Measurements from ENCODE around the gene TLE1.

The TLE1 gene

DNA sequence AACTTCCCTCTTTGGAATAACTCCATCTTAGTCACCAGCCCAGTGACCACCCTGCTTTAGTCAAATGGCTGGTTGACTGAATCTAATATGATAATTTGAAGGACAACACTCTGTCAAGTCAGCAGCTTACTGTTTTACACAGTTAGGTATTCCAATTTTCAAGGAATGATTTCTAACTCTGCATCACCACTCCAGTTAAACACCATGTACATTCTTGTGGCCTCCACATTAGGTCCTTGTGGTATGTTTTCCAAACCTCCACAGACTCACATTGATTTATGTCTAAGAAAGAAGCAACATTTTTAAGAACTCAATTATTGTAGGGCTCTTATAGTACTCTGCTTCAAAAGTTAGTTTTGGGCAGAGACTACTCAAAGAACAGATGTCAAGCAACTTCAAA lies 110.7 kb downstream of the TLE1 start:
- DNase-seq (ENCODE audit: low read depth) = no peak

- DNase-seq (ENCODE audit: low read depth) = no peak
Observed at GRCh38 chr9:81575956-81576355, 113.4 kb downstream of the TLE1 start.

DNA sequence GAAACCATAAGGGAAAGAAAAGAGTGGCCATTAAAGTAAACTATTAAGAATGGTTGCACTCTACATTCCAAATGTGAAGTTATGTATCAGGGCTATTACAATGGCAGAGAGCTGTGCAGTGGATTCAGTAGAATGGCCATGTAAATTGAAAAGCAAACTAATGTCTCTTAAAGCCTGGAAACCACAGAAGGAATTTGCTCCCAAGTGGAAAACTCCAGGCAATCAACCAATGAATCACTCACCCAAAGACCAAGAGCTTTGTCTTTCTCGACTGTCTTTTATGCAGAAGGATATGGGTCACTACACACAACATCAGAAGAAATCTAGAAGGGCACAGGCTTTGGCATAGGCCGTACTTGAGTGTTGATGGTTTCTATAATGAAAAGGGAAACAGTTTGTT lies 114.9 kb downstream of the TLE1 start:
- peak; percentile 73 for DNase-seq (ENCODE audit: low read depth)

- no peak for DNase-seq (ENCODE audit: low read depth)
Observed at GRCh38 chr9:81573415-81574321, 115.7 kb downstream of the TLE1 start.

DNA sequence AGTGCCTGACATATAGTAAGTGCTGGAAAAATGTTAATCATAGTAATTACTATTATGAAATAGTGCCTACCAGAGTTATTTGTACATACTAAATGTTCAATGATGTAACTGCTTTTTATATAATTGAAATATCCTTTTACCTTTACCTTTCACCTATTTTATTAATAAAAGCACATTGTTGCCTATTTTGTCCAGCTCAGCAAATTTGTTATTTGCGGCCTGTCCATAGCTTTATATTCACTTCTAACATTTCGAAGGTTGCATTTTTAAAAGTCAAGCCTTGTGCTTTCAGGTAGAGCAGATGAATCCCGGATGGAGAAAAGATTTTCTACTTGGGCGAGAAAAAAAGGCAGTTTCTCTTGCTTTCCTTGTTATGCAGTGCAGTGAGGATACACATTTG lies 119.3 kb downstream of the TLE1 start:
- DNase-seq (ENCODE audit: low read depth) = no peak

DNA sequence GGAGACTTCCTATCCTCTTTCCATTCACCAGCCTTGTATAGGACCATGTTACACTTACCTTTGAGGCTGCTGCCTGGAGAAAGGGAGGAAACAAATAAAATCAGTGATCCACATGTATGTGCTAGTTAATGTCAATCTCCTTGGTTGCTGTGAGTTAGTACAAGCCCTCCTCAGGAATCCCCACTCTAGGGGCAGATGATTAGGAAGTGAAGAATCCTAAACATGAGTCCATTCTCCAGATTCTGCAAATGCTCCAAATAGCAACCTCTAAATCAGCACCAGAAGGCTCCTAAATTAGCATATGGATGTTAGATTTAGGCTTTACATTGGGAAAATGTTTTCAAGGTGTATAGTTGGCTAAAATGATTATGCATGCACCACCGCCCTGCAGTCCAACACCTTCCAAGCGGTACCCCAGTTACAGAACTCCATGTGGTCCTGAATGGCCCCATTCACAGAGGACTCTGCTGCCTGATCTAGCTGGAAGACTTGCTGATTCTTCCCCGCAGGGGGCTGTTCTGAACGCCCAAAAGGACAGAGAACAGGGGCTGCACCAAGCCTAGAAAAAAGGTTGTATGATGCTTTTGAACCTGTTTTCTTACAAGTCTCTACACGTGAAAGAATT lies 123.2 kb downstream of the TLE1 start:
- DNase-seq (ENCODE audit: low read depth) = no peak

GRCh38 chr9:81565609-81566008 lies 123.7 kb downstream of the TLE1 start:
- DNase-seq (ENCODE audit: low read depth) = no peak

DNA sequence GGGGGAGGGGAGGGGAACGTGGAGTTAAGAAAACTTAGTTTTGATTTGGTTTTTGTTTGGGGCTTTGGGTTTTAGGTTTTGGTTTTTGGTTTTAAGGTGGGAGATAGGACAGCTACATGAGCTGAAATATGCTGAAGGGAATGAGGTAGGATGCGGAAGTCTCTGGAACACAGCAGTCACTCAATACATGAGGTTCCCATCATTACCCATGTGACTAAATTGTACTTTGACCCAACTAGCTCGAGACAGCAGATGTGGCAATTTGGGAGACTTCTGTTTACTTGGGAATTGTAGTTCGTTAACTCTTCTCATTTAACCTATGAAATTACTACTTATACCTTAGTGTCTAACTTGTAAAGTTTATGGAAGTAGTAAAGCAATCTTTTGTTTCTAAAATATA lies 124.2 kb downstream of the TLE1 start:
- no peak for DNase-seq (ENCODE audit: low read depth)

- no peak for DNase-seq (ENCODE audit: low read depth)
Observed at GRCh38 chr9:81564632-81565031, 124.7 kb downstream of the TLE1 start.

- DNase-seq (ENCODE audit: low read depth) = no peak
Observed at GRCh38 chr9:81563739-81564138, 125.6 kb downstream of the TLE1 start.

DNA sequence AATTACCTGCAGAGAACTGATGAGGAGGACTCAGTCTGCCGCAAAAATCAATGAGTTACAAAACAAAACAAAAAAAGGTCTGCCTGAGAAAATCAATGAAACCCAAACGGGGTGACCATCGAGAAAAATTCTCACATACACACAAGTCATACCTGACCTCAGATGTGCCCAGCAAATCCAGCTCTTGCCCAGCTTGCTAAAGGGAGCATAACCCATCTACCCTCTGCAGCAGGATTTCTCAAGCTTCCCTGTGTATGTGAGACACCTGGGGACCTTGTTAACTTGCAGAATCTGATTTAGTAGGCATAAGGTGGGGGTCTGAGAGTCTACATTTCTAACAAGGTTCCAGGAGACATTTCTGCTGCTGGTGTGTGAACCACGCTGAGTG lies 126.3 kb downstream of the TLE1 start:
- DNase-seq (ENCODE audit: low read depth) = no peak

DNA sequence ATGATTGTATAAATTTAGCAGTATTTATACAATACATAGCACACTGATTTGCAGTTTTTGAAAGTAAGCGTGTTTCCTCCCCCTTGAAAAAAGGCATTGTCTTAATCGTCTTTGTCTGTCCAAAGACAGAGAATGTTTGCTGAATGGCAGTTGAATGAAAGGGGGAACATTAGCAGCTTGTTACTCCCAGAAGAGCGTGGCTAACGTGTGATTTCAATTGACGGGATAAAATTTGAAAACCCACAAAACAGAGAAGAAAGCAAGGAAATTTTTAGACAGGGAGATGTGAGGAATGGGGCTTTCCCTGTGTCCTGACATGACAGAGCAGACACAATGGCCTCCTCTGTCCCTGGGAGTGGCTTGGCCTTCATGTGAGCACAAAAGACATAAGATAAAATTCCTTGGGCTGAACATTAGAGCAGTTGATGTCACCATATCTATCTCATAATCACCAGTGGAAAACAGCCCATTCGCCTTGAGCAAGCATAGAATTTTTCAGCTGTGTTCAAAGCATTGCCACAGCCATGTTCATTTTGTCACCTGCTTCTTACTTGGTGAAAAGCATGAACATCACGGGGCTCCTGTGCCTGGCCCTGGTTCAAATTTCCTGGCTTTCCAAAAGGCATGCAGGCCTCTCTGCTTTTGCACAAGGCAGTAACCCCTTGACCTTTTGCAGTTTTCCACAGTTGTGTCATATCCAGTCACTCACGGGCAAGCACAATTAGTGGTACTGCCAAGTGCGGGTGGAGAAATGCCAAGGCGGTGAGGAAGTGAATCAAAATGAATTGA lies 126.9 kb downstream of the TLE1 start:
- DNase-seq (ENCODE audit: low read depth) = no peak

DNA sequence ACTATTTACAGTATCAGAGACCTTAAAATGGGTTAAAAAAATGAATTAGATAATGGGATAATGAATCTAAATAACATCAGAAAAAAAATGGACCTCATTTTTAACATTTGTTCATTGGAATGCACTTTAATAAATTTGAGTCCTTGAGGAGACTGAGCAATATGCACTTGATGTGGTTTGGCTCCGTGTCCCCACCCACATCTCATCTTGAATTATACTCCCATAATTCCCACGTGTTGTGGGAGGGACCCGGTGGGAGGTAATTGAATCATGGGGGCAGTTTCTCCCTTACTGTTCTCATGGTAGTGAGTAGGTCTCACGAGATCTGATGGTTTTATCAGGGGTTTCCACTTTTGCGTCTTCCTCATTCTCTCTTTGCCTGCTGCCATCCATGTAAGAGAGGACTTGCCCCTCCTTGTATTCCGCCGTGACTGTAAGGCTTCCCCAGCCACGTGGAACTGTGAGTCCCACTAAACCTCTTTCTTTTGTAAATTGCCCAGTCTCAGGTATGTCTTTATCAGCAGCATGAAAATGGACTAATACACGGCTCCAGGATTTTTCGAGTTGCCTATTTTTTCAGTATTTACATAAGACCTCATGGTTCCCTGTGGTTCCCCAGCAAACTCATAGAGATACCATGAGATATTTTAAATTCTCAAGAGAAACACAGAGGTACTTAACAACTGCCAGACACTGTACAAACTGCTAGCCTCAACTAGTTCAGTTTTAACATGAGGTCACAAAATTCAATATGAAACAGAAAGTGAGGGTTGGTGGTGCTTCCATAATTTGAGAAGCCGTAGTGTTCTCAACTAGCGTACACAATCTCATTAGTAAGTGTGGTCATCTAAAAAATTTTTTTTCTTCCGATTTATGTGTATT lies 128.3 kb downstream of the TLE1 start:
- no peak for DNase-seq (ENCODE audit: low read depth)

GRCh38 chr9:81559709-81560108 lies 129.6 kb downstream of the TLE1 start:
- peak; percentile 80 for DNase-seq (ENCODE audit: low read depth)

DNA sequence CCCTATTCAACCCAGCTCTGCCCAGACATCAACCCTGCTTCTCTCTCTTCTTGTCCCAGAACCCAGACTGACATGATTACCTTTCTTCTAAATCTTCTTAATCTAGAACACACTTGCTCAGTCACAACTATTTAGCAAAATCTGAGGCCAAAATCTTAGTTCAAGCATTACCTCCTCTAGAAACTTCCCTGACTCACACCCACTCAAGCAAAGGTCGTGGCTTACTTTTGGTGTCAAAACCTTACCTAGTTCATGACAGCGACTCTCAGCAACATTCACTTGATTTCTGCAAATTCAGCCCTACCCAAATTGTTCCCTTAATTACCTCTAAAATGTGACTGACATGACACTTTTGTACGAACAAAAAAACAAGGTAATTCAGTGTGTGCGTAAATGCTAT lies 130.2 kb downstream of the TLE1 start:
- DNase-seq (ENCODE audit: low read depth) = no peak

DNA sequence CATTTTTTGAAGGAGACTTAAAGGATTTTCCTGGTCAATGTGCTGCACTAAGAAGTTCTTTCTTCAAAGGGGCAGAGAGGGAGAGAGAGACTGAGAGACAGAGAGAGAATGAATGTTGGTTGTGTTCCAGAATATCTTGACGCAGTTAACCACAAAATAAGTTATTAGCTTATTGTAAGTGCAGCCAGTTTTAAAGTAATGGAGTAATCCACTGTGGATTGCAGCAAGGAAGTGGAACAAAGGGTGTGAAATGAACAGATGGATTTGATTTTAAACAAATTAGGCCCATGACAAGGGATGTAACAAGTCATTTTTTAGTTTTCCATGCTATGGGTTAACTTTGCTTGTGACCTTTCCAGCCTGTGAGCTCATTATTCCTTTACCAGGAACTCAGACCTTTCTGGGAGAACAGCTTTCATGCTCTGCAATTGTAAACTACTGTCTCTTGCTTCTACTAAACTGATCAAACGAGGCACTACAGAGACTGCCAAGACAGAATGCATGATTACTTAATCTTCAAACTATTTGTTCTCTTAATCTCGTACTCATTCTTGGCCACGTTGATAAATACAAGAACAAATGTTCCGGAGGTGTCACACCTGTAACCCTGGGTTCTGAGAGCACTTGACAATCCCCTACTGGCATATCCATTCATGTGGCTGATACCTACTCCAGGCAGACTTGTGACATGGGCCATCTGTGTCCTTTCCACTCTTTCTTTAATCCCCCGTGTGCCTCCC lies 131.1 kb downstream of the TLE1 start:
- DNase-seq (ENCODE audit: low read depth) = peak; percentile 77

GRCh38 chr9:81557452-81558090 lies 131.8 kb downstream of the TLE1 start:
- DNase-seq (ENCODE audit: low read depth) = peak; percentile 40

- DNase-seq (ENCODE audit: low read depth) = no peak
Observed at GRCh38 chr9:81556923-81557322, 132.4 kb downstream of the TLE1 start.

GRCh38 chr9:81552581-81552991 lies 136.8 kb downstream of the TLE1 start:
- no peak for DNase-seq (ENCODE audit: low read depth)

DNA sequence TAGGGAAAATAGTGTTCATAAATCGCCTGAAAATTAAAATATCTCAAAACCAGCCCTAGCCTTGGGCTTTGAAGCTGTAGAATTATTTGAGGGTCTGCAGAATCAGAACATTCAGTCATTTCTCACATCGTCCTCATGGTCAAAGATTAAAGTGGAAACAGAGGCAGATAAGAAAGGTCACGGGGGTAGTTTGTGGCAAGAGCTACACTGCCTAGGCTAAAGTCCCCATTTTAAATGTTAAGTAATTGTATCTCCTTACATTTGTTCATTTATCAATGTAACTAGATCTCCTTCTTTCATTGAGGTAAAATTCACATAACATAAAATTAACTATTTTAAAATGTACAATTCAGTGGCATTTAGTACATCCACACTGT lies 139.2 kb downstream of the TLE1 start:
- DNase-seq (ENCODE audit: low read depth) = no peak
